ENCODE data around the gene SPOPL.

The SPOPL gene

GRCh38 chr2:138579556-138579955, 78.0 kb downstream of the SPOPL start:
- Mint-ChIP-seq H3K9me3 (ENCODE audit: low read depth) (peaks cover 19% of the 10 kb centered on the region), H3K27me3 (no peaks in the 10 kb centered on the region), H3K4me1 (ENCODE audit: low read depth) (no peaks in the 10 kb centered on the region), H3K4me3 (no peak overlapping the region), H3K36me3 (peaks cover 47% of the 10 kb centered on the region), H3K27ac (no peak overlapping the region)

- peaks cover 41% of the 10 kb centered on the region for H3K36me3 Mint-ChIP-seq
- no peaks in the 10 kb centered on the region for H3K27me3 Mint-ChIP-seq
- H3K27ac Mint-ChIP-seq = no peak overlapping the region
- peaks cover 14% of the 10 kb centered on the region for H3K9me3 Mint-ChIP-seq (ENCODE audit: low read depth)
- no peaks in the 10 kb centered on the region for H3K4me1 Mint-ChIP-seq (ENCODE audit: low read depth)
- no peak overlapping the region for H3K4me3 Mint-ChIP-seq
Observed at GRCh38 chr2:138581909-138582308, 80.3 kb downstream of the SPOPL start.

- no peaks in the 10 kb centered on the region for H3K9me3 Mint-ChIP-seq (ENCODE audit: low read depth)
- peaks cover 6% of the 10 kb centered on the region for H3K36me3 Mint-ChIP-seq
- no peak overlapping the region for H3K27ac Mint-ChIP-seq
- H3K27me3 Mint-ChIP-seq = no peaks in the 10 kb centered on the region
- no peaks in the 10 kb centered on the region for H3K4me1 Mint-ChIP-seq (ENCODE audit: low read depth)
- no peak overlapping the region for H3K4me3 Mint-ChIP-seq
Observed at GRCh38 chr2:138589663-138590062, 88.1 kb downstream of the SPOPL start.

- Mint-ChIP-seq H3K36me3 (peaks cover 9% of the 10 kb centered on the region), H3K27me3 (no peaks in the 10 kb centered on the region), H3K9me3 (ENCODE audit: low read depth) (no peaks in the 10 kb centered on the region), H3K4me1 (ENCODE audit: low read depth) (no peaks in the 10 kb centered on the region), H3K27ac (no peak overlapping the region), H3K4me3 (no peak overlapping the region)
Observed at GRCh38 chr2:138596403-138596802, 94.8 kb downstream of the SPOPL start.

- H3K36me3 Mint-ChIP-seq = peaks cover 5% of the 10 kb centered on the region
- H3K9me3 Mint-ChIP-seq (ENCODE audit: low read depth) = no peaks in the 10 kb centered on the region
- H3K4me3 Mint-ChIP-seq = no peak overlapping the region
- no peak overlapping the region for H3K27ac Mint-ChIP-seq
- H3K27me3 Mint-ChIP-seq = no peaks in the 10 kb centered on the region
- no peaks in the 10 kb centered on the region for H3K4me1 Mint-ChIP-seq (ENCODE audit: low read depth)
Observed at GRCh38 chr2:138600732-138601457, 99.3 kb downstream of the SPOPL start.

GRCh38 chr2:138601458-138602165, 100.0 kb downstream of the SPOPL start:
- H3K27me3 Mint-ChIP-seq = no peaks in the 10 kb centered on the region
- no peak overlapping the region for H3K27ac Mint-ChIP-seq
- H3K36me3 Mint-ChIP-seq = peaks cover 4% of the 10 kb centered on the region
- no peaks in the 10 kb centered on the region for H3K9me3 Mint-ChIP-seq (ENCODE audit: low read depth)
- no peak overlapping the region for H3K4me3 Mint-ChIP-seq
- no peaks in the 10 kb centered on the region for H3K4me1 Mint-ChIP-seq (ENCODE audit: low read depth)

GRCh38 chr2:138602166-138602460, 100.5 kb downstream of the SPOPL start:
- Mint-ChIP-seq H3K4me1 (ENCODE audit: low read depth) (no peaks in the 10 kb centered on the region), H3K27ac (no peak overlapping the region), H3K9me3 (ENCODE audit: low read depth) (no peaks in the 10 kb centered on the region)

GRCh38 chr2:138607746-138608145, 106.2 kb downstream of the SPOPL start:
- no peaks in the 10 kb centered on the region for H3K9me3 Mint-ChIP-seq (ENCODE audit: low read depth)
- peaks cover 2% of the 10 kb centered on the region for H3K36me3 Mint-ChIP-seq
- no peaks in the 10 kb centered on the region for H3K27me3 Mint-ChIP-seq
- H3K27ac Mint-ChIP-seq = no peak overlapping the region
- H3K4me1 Mint-ChIP-seq (ENCODE audit: low read depth) = no peaks in the 10 kb centered on the region
- H3K4me3 Mint-ChIP-seq = no peak overlapping the region

More at GRCh38 chr2:138602166-138602460, 100.5 kb downstream of the SPOPL start:
- no peak overlapping the region for H3K4me3 Mint-ChIP-seq
- H3K27me3 Mint-ChIP-seq = no peaks in the 10 kb centered on the region
- peaks cover 2% of the 10 kb centered on the region for H3K36me3 Mint-ChIP-seq

- H3K4me3 Mint-ChIP-seq = no peak overlapping the region
- H3K27ac Mint-ChIP-seq = no peak overlapping the region
- no peaks in the 10 kb centered on the region for H3K4me1 Mint-ChIP-seq (ENCODE audit: low read depth)
- H3K27me3 Mint-ChIP-seq = no peaks in the 10 kb centered on the region
- H3K36me3 Mint-ChIP-seq = no peaks in the 10 kb centered on the region
- no peaks in the 10 kb centered on the region for H3K9me3 Mint-ChIP-seq (ENCODE audit: low read depth)
Observed at GRCh38 chr2:138609446-138609845, 107.9 kb downstream of the SPOPL start.

- Mint-ChIP-seq H3K27me3 (no peaks in the 10 kb centered on the region), H3K9me3 (ENCODE audit: low read depth) (no peaks in the 10 kb centered on the region), H3K27ac (no peak overlapping the region), H3K4me3 (no peak overlapping the region), H3K36me3 (no peaks in the 10 kb centered on the region), H3K4me1 (ENCODE audit: low read depth) (no peaks in the 10 kb centered on the region)
Observed at GRCh38 chr2:138610201-138610953, 108.8 kb downstream of the SPOPL start.

- Mint-ChIP-seq H3K36me3 (no peaks in the 10 kb centered on the region), H3K4me1 (ENCODE audit: low read depth) (no peaks in the 10 kb centered on the region), H3K27me3 (peaks cover 4% of the 10 kb centered on the region), H3K4me3 (no peak overlapping the region), H3K27ac (no peak overlapping the region), H3K9me3 (ENCODE audit: low read depth) (no peaks in the 10 kb centered on the region)
Observed at GRCh38 chr2:138615257-138615656, 113.7 kb downstream of the SPOPL start.

GRCh38 chr2:138617026-138617425, 115.5 kb downstream of the SPOPL start:
- H3K9me3 Mint-ChIP-seq (ENCODE audit: low read depth) = peaks cover 3% of the 10 kb centered on the region
- H3K4me1 Mint-ChIP-seq (ENCODE audit: low read depth) = no peaks in the 10 kb centered on the region
- H3K36me3 Mint-ChIP-seq = no peaks in the 10 kb centered on the region
- no peak overlapping the region for H3K27ac Mint-ChIP-seq
- H3K27me3 Mint-ChIP-seq = peaks cover 4% of the 10 kb centered on the region
- H3K4me3 Mint-ChIP-seq = no peak overlapping the region

- H3K27me3 Mint-ChIP-seq = peaks cover 4% of the 10 kb centered on the region
- peaks cover 3% of the 10 kb centered on the region for H3K9me3 Mint-ChIP-seq (ENCODE audit: low read depth)
- H3K36me3 Mint-ChIP-seq = no peaks in the 10 kb centered on the region
- no peaks in the 10 kb centered on the region for H3K4me1 Mint-ChIP-seq (ENCODE audit: low read depth)
- no peak overlapping the region for H3K27ac Mint-ChIP-seq
- H3K4me3 Mint-ChIP-seq = no peak overlapping the region
Observed at GRCh38 chr2:138618971-138619370, 117.4 kb downstream of the SPOPL start.

- H3K4me1 Mint-ChIP-seq (ENCODE audit: low read depth) = no peaks in the 10 kb centered on the region
- H3K27ac Mint-ChIP-seq = no peak overlapping the region
- H3K9me3 Mint-ChIP-seq (ENCODE audit: low read depth) = peaks cover 3% of the 10 kb centered on the region
- no peaks in the 10 kb centered on the region for H3K36me3 Mint-ChIP-seq
- peaks cover 4% of the 10 kb centered on the region for H3K27me3 Mint-ChIP-seq
- H3K4me3 Mint-ChIP-seq = no peak overlapping the region
Observed at GRCh38 chr2:138620431-138620830, 118.9 kb downstream of the SPOPL start.

GRCh38 chr2:138621139-138621538, 119.6 kb downstream of the SPOPL start:
- Mint-ChIP-seq H3K4me3 (no peak overlapping the region), H3K27ac (no peak overlapping the region), H3K36me3 (no peaks in the 10 kb centered on the region), H3K9me3 (ENCODE audit: low read depth) (peaks cover 3% of the 10 kb centered on the region), H3K27me3 (peaks cover 4% of the 10 kb centered on the region), H3K4me1 (ENCODE audit: low read depth) (no peaks in the 10 kb centered on the region)
